ENCODE data around the gene ZSWIM9.

GRCh38 chr19:48123907-48124651 is 46.4 kb upstream of the ZSWIM9 start:
- TF ChIP-seq EP300 (IDR thresholded peaks at IDR 0.05; ENCODE audit: low read depth): no peak
- TF ChIP-seq POLR2A (IDR thresholded peaks at IDR 0.05): no peak
- TF ChIP-seq, protein P1, sequence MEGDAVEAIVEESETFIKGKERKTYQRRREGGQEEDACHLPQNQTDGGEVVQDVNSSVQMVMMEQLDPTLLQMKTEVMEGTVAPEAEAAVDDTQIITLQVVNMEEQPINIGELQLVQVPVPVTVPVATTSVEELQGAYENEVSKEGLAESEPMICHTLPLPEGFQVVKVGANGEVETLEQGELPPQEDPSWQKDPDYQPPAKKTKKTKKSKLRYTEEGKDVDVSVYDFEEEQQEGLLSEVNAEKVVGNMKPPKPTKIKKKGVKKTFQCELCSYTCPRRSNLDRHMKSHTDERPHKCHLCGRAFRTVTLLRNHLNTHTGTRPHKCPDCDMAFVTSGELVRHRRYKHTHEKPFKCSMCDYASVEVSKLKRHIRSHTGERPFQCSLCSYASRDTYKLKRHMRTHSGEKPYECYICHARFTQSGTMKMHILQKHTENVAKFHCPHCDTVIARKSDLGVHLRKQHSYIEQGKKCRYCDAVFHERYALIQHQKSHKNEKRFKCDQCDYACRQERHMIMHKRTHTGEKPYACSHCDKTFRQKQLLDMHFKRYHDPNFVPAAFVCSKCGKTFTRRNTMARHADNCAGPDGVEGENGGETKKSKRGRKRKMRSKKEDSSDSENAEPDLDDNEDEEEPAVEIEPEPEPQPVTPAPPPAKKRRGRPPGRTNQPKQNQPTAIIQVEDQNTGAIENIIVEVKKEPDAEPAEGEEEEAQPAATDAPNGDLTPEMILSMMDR (IDR thresholded peaks at IDR 0.05): no peak
- no peak for TF ChIP-seq POLR2AphosphoS5 (IDR thresholded peaks at IDR 0.05)

Measured in transverse colon (tissue), 4 donors.